ENCODE data around the gene CCT5. TPM values are rescaled to one million over a fixed set of nuclear protein-coding genes. Genes with fewer than 3 reads are reported as not detected.

Gene CCT5
- total and polyA plus RNA-seq, 2 donors (not counting 1 experiment from before 2014, with no cell fraction given), result 74.3 to 77.7 TPM

DNA sequence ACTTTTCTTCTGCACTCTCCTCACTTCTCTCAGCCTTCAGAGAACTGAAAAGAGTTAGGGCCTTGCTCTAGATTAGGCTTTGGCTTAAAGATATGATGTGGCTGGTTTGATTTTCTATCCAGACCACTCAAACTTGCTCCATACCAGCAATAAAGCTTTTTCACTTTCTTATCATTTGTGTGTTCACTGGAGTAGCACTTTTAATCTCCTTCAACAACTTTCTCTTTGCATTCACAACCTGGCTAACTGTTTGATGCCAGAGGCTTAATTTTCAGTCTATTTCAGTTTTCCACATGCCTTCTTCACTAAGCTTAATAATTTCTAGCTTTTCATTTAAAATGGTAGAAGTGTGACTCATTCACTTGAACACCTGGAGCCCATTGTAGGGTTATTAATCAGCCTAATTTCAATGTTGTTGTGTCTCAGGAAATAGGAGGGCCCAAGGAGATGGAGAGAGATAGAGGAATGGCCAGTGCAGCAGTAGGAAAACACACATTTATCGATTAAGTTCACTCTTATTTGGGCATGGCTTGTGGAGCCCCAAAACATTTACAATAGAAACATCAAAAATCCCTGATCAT, 6.3 kb upstream of the CCT5 start:
- ATAC-seq (ENCODE audit: low read depth) (no peak), DNase-seq (no peak)
- Histone ChIP-seq H3K4me1 (ENCODE audit: control insufficient read depth in 2 of 2, insufficient read depth in 2 of 2, low read length in 2 of 2) (peaks cover 5% of the 10 kb centered on the region in 2 donors), H3K79me2 (ENCODE audit: control insufficient read depth, insufficient read depth, low read length) (peaks cover 21% of the 10 kb centered on the region), H3K9ac (ENCODE audit: low read length) (no peak overlapping the region), H3K4me3 (ENCODE audit: control extremely low read depth in 1 of 5, extremely low read depth in 1 of 5, insufficient read depth in 1 of 5, low read depth in 2 of 5, low read length in 4 of 5) (no peak overlapping the region), H2AFZ (ENCODE audit: insufficient read depth, low read depth, low read length, poor library complexity, severe bottlenecking) (no peak overlapping the region), H3K27me3 (replicated peaks in 1 of 4; ENCODE audit: control extremely low read depth in 1 of 4, control insufficient read depth in 3 of 4, insufficient read depth in 4 of 4, low read length in 3 of 4) (no peaks in the 10 kb centered on the region), H3K4me2 (replicated peaks; ENCODE audit: low read depth, low read length, poor library complexity, severe bottlenecking) (no peak overlapping the region), H3K9me3 (ENCODE audit: control extremely low read depth in 1 of 3, control insufficient read depth in 2 of 3, insufficient read depth in 1 of 3, low read length in 2 of 3) (no peaks in the 10 kb centered on the region), H3K36me3 (replicated peaks in 1 of 2; ENCODE audit: control extremely low read depth in 1 of 2, control insufficient read depth in 1 of 2, extremely low read depth in 1 of 2, insufficient read depth in 2 of 2, low read length in 1 of 2) (peaks cover 0 to under 1% of the 10 kb centered on the region in 2 experiments), H3K27ac (ENCODE audit: low read length in 2 of 2) (no peak overlapping the region), H4K20me1 (ENCODE audit: control insufficient read depth, insufficient read depth, low read length, poor library complexity, severe bottlenecking) (no peaks in the 10 kb centered on the region)
- Mint-ChIP-seq H3K27ac (no peak overlapping the region), H3K4me3 (no peak overlapping the region), H3K27me3 (no peaks in the 10 kb centered on the region), H3K9me3 (ENCODE audit: insufficient read depth) (no peaks in the 10 kb centered on the region), H3K4me1 (peaks cover 8% of the 10 kb centered on the region)
- POLR2A ChIA-PET, result no interaction called here
- TF ChIP-seq EZH2 (IDR thresholded peaks at IDR 0.05; ENCODE audit: borderline replicate concordance, insufficient read depth, low read depth, low read length, poor library complexity, severe bottlenecking), result no peak
- TF ChIP-seq, protein P1, sequence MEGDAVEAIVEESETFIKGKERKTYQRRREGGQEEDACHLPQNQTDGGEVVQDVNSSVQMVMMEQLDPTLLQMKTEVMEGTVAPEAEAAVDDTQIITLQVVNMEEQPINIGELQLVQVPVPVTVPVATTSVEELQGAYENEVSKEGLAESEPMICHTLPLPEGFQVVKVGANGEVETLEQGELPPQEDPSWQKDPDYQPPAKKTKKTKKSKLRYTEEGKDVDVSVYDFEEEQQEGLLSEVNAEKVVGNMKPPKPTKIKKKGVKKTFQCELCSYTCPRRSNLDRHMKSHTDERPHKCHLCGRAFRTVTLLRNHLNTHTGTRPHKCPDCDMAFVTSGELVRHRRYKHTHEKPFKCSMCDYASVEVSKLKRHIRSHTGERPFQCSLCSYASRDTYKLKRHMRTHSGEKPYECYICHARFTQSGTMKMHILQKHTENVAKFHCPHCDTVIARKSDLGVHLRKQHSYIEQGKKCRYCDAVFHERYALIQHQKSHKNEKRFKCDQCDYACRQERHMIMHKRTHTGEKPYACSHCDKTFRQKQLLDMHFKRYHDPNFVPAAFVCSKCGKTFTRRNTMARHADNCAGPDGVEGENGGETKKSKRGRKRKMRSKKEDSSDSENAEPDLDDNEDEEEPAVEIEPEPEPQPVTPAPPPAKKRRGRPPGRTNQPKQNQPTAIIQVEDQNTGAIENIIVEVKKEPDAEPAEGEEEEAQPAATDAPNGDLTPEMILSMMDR (IDR thresholded peaks at IDR 0.05), result no peak
- intact Hi-C loops (cut with micrococcal nuclease), result no loop called here
- CTCF ChIA-PET, result no interaction called here
- WGBS (ENCODE audit: insufficient coverage), result no CpG with 5 or more reads among the region's 1 CpG

DNA sequence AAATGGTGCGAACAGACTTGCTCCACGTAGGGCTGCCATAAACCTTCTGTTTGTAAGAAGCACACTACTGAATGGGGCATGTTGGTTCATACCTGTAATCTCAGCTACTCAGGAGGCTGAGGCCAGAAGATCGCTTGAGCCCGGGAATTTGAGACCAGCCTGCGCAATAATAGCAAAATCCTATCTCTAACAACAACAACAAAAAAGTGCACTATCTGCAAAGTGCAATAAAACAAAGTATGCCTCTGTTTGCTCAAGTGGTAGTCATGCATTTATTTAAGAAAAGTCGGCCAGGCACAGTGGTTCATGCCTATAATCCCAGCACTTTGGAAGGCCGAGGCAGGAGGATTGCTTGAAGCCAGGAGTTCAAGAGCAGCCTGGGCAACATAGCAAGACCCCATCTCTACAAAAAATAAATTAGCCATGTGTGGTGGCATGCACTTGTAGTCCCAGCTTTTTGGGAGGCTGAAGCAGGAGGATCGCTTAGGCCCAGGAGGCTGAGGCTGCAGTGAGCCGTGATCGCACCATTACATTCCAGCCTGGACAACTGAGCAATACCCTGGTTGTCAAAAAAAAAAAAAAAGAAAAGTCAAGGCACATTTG, 5.6 kb upstream of the CCT5 start:
- Mint-ChIP-seq H3K27ac (no peak overlapping the region), H3K4me3 (no peak overlapping the region), H3K9me3 (ENCODE audit: insufficient read depth) (no peaks in the 10 kb centered on the region), H3K4me1 (peaks cover 13% of the 10 kb centered on the region), H3K27me3 (no peaks in the 10 kb centered on the region)
- WGBS (ENCODE audit: insufficient coverage), result 95% methylated on average over 4 of the region's 10 CpGs
- H3K27me3 ChIP-seq (replicated peaks in 1 of 4; ENCODE audit: control extremely low read depth in 1 of 4, control insufficient read depth in 3 of 4, insufficient read depth in 4 of 4, low read length in 3 of 4), result no peaks in the 10 kb centered on the region
- intact Hi-C loops (cut with micrococcal nuclease), result no loop called here
- H3K9me3 ChIP-seq (ENCODE audit: control extremely low read depth in 1 of 3, control insufficient read depth in 2 of 3, insufficient read depth in 1 of 3, low read length in 2 of 3), result no peaks in the 10 kb centered on the region
- H3K4me3 ChIP-seq (ENCODE audit: control extremely low read depth in 1 of 5, extremely low read depth in 1 of 5, insufficient read depth in 1 of 5, low read depth in 2 of 5, low read length in 4 of 5), result no peak overlapping the region
- ChIA-PET POLR2A (no interaction called here), CTCF (no interaction called here)
- H3K4me2 ChIP-seq (replicated peaks; ENCODE audit: low read depth, low read length, poor library complexity, severe bottlenecking), result no peak overlapping the region
- H3K4me1 ChIP-seq (ENCODE audit: control insufficient read depth in 2 of 2, insufficient read depth in 2 of 2, low read length in 2 of 2), result peaks cover 9 to 11% of the 10 kb centered on the region in 2 donors
- no peak overlapping the region for H3K27ac ChIP-seq (ENCODE audit: low read length in 2 of 2)
- no peaks in the 10 kb centered on the region for H4K20me1 ChIP-seq (ENCODE audit: control insufficient read depth, insufficient read depth, low read length, poor library complexity, severe bottlenecking)
- no peak overlapping the region for H2AFZ ChIP-seq (ENCODE audit: insufficient read depth, low read depth, low read length, poor library complexity, severe bottlenecking)
- TF ChIP-seq, protein P1 (IDR thresholded peaks at IDR 0.05), result no peak
- TF ChIP-seq EZH2 (IDR thresholded peaks at IDR 0.05; ENCODE audit: borderline replicate concordance, insufficient read depth, low read depth, low read length, poor library complexity, severe bottlenecking), result no peak
- H3K79me2 ChIP-seq (ENCODE audit: control insufficient read depth, insufficient read depth, low read length), result peaks cover 28% of the 10 kb centered on the region
- DNase-seq (no peak), ATAC-seq (ENCODE audit: low read depth) (no peak)
- H3K9ac ChIP-seq (ENCODE audit: low read length), result no peak overlapping the region
- H3K36me3 ChIP-seq (replicated peaks in 1 of 2; ENCODE audit: control extremely low read depth in 1 of 2, control insufficient read depth in 1 of 2, extremely low read depth in 1 of 2, insufficient read depth in 2 of 2, low read length in 1 of 2), result no peaks in the 10 kb centered on the region
